ENCODE data around the gene HORMAD2. TPM values are rescaled to one million over a fixed set of nuclear protein-coding genes. Genes with fewer than 3 reads are reported as not detected.

Gene HORMAD2
- total RNA-seq, 1 donor from 2014 or later: not detected

DNA sequence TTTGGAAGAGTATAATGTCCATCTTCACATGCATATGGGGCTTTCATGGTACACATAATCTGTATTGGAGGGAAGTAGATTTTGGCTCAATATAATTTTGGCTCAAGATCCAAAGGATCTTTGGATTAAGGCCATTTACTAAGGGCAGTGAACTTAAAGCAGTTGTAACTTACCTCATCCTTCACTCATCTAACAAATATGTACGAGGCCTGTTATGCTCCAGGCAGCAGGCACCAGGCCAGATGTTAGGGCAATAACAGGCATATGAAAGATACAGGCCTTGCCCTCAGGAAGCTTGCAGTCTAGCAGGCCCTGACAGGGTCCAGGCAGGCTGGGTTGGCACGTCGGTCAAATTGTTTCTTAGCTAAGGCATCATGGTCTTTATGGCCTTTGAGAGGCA lies 121.7 kb downstream of the HORMAD2 start:
- TF ChIP-seq, protein P1, sequence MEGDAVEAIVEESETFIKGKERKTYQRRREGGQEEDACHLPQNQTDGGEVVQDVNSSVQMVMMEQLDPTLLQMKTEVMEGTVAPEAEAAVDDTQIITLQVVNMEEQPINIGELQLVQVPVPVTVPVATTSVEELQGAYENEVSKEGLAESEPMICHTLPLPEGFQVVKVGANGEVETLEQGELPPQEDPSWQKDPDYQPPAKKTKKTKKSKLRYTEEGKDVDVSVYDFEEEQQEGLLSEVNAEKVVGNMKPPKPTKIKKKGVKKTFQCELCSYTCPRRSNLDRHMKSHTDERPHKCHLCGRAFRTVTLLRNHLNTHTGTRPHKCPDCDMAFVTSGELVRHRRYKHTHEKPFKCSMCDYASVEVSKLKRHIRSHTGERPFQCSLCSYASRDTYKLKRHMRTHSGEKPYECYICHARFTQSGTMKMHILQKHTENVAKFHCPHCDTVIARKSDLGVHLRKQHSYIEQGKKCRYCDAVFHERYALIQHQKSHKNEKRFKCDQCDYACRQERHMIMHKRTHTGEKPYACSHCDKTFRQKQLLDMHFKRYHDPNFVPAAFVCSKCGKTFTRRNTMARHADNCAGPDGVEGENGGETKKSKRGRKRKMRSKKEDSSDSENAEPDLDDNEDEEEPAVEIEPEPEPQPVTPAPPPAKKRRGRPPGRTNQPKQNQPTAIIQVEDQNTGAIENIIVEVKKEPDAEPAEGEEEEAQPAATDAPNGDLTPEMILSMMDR (IDR thresholded peaks at IDR 0.05; ENCODE audit: unreplicated experiment): no peak
- H3K36me3 Mint-ChIP-seq (ENCODE audit: low read depth, unreplicated experiment): no peaks in the 10 kb centered on the region
- H3K9me3 Mint-ChIP-seq (ENCODE audit: unreplicated experiment): no peaks in the 10 kb centered on the region
- no peak overlapping the region for H3K4me3 Mint-ChIP-seq (ENCODE audit: unreplicated experiment)
- H3K27me3 Mint-ChIP-seq (ENCODE audit: unreplicated experiment): peaks cover 5% of the 10 kb centered on the region
- H3K4me1 Mint-ChIP-seq (ENCODE audit: unreplicated experiment): peaks cover 5% of the 10 kb centered on the region
- DNase-seq (ENCODE audit: low spot score): no peak
- no peak overlapping the region for H3K27ac Mint-ChIP-seq (ENCODE audit: unreplicated experiment)

DNA sequence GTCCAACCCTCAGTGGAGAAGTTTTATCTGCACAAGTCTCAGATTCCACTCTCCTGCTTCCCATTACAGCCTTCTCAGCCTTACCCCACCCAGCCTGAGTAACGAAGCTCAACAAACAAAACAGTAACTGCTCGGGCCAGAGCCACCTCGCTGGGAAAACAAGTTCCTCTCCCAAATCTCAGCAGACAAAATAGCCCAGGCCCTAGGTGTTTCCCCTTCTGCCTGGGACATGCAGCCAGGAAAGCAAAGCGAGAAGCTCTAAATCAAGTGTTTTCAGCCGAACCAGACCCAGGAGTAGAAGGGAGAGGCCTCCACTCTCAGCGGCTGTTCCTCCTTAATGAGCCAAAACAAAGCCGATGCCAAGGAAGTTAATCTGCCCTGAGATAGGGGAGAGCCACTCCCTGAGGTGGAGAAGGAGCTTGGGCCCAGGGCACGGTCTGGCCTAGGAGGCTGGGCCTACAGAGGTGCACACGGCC lies 122.3 kb downstream of the HORMAD2 start:
- DNase-seq (ENCODE audit: low spot score): no peak
- no peaks in the 10 kb centered on the region for H3K4me1 Mint-ChIP-seq (ENCODE audit: unreplicated experiment)
- H3K4me3 Mint-ChIP-seq (ENCODE audit: unreplicated experiment): no peak overlapping the region
- no peaks in the 10 kb centered on the region for H3K36me3 Mint-ChIP-seq (ENCODE audit: low read depth, unreplicated experiment)
- no peak overlapping the region for H3K27ac Mint-ChIP-seq (ENCODE audit: unreplicated experiment)
- TF ChIP-seq, protein P1 (IDR thresholded peaks at IDR 0.05; ENCODE audit: unreplicated experiment): no peak
- no peaks in the 10 kb centered on the region for H3K9me3 Mint-ChIP-seq (ENCODE audit: unreplicated experiment)
- peaks cover 5% of the 10 kb centered on the region for H3K27me3 Mint-ChIP-seq (ENCODE audit: unreplicated experiment)

DNA sequence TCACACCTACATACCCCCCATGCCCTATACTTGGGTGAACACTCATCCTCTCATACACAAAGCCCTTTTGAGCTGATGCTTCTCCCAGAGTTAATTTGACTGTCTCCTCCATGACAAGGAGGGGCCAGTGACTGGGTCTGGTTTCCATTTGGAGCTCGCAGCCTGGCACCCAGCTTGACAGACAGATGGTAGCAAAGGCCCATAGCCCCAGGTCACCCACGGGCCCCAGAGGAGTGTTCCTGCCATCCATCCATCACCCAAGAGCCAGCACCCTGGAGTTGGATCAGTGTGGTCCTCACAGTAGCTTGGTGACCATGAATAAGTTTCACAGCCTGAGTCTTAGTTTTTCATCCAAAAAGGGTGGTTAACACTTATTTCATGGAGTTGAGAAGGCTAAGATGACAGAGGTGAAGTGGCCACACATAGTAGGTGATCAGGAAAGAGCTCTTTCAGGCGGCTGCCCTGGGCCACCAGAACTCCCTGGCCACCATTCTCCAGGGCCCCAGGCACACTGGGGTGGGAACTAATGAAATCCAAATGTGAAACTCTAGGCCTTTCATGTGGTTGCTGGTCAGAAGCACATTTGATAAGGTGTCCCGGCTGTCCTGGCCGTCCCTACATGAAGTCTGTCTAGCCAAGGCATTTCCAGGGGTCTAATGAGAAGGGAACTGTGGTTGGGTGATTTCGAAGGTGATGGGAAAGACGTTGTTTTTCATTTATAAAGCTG lies 123.9 kb downstream of the HORMAD2 start:
- no peak overlapping the region for H3K4me3 Mint-ChIP-seq (ENCODE audit: unreplicated experiment)
- no peak overlapping the region for H3K27ac Mint-ChIP-seq (ENCODE audit: unreplicated experiment)
- DNase-seq (ENCODE audit: low spot score): no peak
- H3K36me3 Mint-ChIP-seq (ENCODE audit: low read depth, unreplicated experiment): no peaks in the 10 kb centered on the region
- TF ChIP-seq, protein P1 (IDR thresholded peaks at IDR 0.05; ENCODE audit: unreplicated experiment): no peak
- peaks cover 6% of the 10 kb centered on the region for H3K4me1 Mint-ChIP-seq (ENCODE audit: unreplicated experiment)
- H3K27me3 Mint-ChIP-seq (ENCODE audit: unreplicated experiment): peaks cover 5% of the 10 kb centered on the region
- no peaks in the 10 kb centered on the region for H3K9me3 Mint-ChIP-seq (ENCODE audit: unreplicated experiment)

DNA sequence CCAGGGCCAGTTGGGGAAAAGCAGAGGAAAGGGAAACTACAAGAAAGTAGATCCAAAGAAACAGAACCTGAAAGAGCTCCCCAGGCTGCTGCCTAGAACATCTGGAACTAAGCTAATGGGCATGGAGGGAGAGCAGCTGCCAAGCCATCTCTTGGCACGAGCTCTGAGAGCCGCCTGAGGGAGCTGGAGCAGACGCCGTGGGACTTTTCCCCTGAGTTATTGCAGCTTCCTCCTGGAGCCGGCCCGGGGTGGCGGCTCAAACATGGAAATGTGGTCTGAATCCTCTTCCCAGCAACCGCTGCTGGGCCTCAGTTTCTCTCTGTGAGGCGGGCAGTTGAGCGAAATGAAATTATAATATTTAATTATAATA lies 124.5 kb downstream of the HORMAD2 start:
- Mint-ChIP-seq H3K4me1 (ENCODE audit: unreplicated experiment) (peaks cover 8% of the 10 kb centered on the region), H3K36me3 (ENCODE audit: low read depth, unreplicated experiment) (no peaks in the 10 kb centered on the region), H3K27ac (ENCODE audit: unreplicated experiment) (no peak overlapping the region), H3K4me3 (ENCODE audit: unreplicated experiment) (no peak overlapping the region), H3K9me3 (ENCODE audit: unreplicated experiment) (no peaks in the 10 kb centered on the region), H3K27me3 (ENCODE audit: unreplicated experiment) (peaks cover 8% of the 10 kb centered on the region)
- TF ChIP-seq, protein P1 (IDR thresholded peaks at IDR 0.05; ENCODE audit: unreplicated experiment): no peak
- no peak for DNase-seq (ENCODE audit: low spot score)

DNA sequence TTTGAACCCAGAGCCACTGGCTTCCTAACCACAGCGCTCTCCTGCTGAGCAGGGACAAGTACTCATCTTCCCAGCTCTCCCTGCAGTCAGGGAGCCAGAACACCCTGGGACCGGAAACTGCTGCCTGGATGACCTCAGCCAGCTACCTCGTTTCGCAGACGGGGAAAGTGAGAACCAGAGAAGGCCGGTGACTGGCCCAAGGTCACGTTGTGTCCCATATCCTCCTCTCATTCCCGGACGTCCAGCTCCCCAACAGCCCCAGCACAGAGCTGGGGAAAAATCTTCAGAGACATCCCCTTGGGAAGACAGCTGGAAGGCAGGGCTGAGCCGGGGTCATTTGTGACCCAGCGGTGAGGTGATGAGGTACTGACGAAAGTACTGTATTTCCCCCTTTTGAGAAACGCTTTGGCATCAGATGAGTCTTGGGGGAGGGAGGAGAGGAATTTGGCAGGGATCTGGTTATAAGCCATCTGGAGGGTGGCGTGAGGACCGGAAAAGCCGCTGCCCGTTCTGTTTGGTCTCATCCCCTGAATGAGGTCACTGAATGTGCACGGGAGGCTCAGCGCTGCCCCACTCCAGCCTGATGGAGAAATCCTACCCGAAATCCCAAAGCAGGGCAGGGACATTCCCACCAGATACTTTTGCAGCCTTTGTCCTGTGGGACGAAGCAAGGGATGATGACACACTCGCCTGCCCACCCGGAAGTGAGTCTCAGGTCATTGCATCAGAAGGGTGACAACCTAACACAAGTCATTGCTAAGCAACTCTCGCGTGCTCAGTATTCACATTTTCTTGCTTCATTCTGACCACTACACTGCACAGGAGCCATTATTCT lies 125.2 kb downstream of the HORMAD2 start:
- no peak overlapping the region for H3K4me3 Mint-ChIP-seq (ENCODE audit: unreplicated experiment)
- no peaks in the 10 kb centered on the region for H3K36me3 Mint-ChIP-seq (ENCODE audit: low read depth, unreplicated experiment)
- H3K4me1 Mint-ChIP-seq (ENCODE audit: unreplicated experiment): peaks cover 8% of the 10 kb centered on the region
- H3K27ac Mint-ChIP-seq (ENCODE audit: unreplicated experiment): no peak overlapping the region
- DNase-seq (ENCODE audit: low spot score): no peak
- TF ChIP-seq, protein P1 (IDR thresholded peaks at IDR 0.05; ENCODE audit: unreplicated experiment): no peak
- H3K9me3 Mint-ChIP-seq (ENCODE audit: unreplicated experiment): no peaks in the 10 kb centered on the region
- H3K27me3 Mint-ChIP-seq (ENCODE audit: unreplicated experiment): peaks cover 8% of the 10 kb centered on the region

Measured in endothelial cell (in vitro differentiated cells).